ENCODE data around the gene KLC3.

The KLC3 gene

DNA sequence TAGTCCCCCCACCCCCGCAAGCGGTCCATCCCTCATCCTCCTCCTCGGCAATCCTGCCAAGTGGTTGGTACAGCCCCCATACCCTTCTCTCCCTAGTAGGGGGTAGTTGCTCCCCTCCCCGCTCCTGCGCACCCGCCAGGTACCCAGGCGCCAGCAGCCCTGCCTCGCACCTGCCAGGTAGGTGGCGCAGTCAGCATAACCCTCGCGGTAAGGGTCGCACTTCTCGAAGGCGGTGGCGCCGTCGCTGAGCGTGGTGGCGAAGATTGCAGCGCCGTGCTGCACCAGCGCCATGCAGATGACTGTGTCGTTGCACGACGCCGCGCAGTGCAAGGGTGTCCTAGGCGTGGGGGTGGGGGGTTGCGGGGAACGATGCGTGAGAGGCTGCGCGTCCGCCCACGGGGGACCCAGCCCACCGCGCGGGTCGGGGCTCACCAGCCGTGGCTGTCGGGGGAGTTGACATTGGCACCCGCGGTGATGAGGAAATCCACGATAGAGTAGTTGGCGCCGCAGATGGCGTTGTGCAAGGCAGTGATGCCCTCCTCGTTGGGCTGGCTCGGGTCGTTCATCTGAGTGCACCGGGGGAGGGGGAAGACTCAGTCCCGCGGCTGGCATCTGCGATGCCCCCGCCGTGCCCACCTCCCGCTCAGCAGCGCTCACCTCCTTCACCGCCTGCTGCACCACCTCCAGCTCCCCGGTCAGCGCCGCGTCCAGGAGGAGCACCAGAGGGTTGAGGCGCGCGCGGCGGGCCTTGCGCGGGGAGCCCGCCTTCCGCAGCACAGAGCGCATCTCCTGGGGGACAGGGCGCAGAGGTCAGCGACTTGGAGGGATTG is 45.1 kb downstream of the KLC3 start:
- H3K79me2 ChIP-seq (ENCODE audit: control insufficient read depth, low read length) = no peaks in the 10 kb centered on the region
- no peaks in the 10 kb centered on the region for H3F3A ChIP-seq (ENCODE audit: control insufficient read depth, insufficient read depth)
- no peaks in the 10 kb centered on the region for H3K9me3 ChIP-seq (ENCODE audit: control insufficient read depth, insufficient read depth, low read length)
- no peak overlapping the region for H3K4me2 ChIP-seq (ENCODE audit: low read length)
- peaks cover 12% of the 10 kb centered on the region for H3K4me1 ChIP-seq (ENCODE audit: control insufficient read depth, low read length)
- H3K27me3 ChIP-seq (ENCODE audit: control insufficient read depth, low read length) = no peaks in the 10 kb centered on the region
- no peak overlapping the region for H3K27ac ChIP-seq (ENCODE audit: low read depth, low read length)
- TF ChIP-seq CTCF (IDR thresholded peaks at IDR 0.05; ENCODE audit: low read depth, low read length, poor library complexity, severe bottlenecking) (no peak), EZH2phosphoT487 (IDR thresholded peaks at IDR 0.05; ENCODE audit: borderline replicate concordance, low read length) (no peak)
- no peaks in the 10 kb centered on the region for H3K36me3 ChIP-seq (ENCODE audit: control insufficient read depth, low read length)
- no peaks in the 10 kb centered on the region for H3K9me2 ChIP-seq (replicated peaks; ENCODE audit: control insufficient read depth, low read length)
- no peaks in the 10 kb centered on the region for H4K20me1 ChIP-seq (ENCODE audit: control insufficient read depth, insufficient read depth, low read depth, low read length)
- H3K4me3 ChIP-seq (ENCODE audit: low read length) = no peak overlapping the region

GRCh38 chr19:45391346-45391745 is 50.8 kb downstream of the KLC3 start:
- no peaks in the 10 kb centered on the region for H3K27me3 ChIP-seq (ENCODE audit: control insufficient read depth, low read length)
- no peaks in the 10 kb centered on the region for H4K20me1 ChIP-seq (ENCODE audit: control insufficient read depth, insufficient read depth, low read depth, low read length)
- TF ChIP-seq EZH2phosphoT487 (IDR thresholded peaks at IDR 0.05; ENCODE audit: borderline replicate concordance, low read length) (no peak), CTCF (IDR thresholded peaks at IDR 0.05; ENCODE audit: low read depth, low read length, poor library complexity, severe bottlenecking) (no peak)
- H3K4me1 ChIP-seq (ENCODE audit: control insufficient read depth, low read length) = peaks cover 12% of the 10 kb centered on the region
- no peaks in the 10 kb centered on the region for H3K9me3 ChIP-seq (ENCODE audit: control insufficient read depth, insufficient read depth, low read length)
- H3K27ac ChIP-seq (ENCODE audit: low read depth, low read length) = no peak overlapping the region
- H3K4me2 ChIP-seq (ENCODE audit: low read length) = no peak overlapping the region
- H3F3A ChIP-seq (ENCODE audit: control insufficient read depth, insufficient read depth) = no peaks in the 10 kb centered on the region; the same call in 1 of the 2 replicates
- H3K9me2 ChIP-seq (replicated peaks; ENCODE audit: control insufficient read depth, low read length) = no peaks in the 10 kb centered on the region
- H3K4me3 ChIP-seq (ENCODE audit: low read length) = no peak overlapping the region
- H3K36me3 ChIP-seq (ENCODE audit: control insufficient read depth, low read length) = no peaks in the 10 kb centered on the region
- no peaks in the 10 kb centered on the region for H3K79me2 ChIP-seq (ENCODE audit: control insufficient read depth, low read length)

DNA sequence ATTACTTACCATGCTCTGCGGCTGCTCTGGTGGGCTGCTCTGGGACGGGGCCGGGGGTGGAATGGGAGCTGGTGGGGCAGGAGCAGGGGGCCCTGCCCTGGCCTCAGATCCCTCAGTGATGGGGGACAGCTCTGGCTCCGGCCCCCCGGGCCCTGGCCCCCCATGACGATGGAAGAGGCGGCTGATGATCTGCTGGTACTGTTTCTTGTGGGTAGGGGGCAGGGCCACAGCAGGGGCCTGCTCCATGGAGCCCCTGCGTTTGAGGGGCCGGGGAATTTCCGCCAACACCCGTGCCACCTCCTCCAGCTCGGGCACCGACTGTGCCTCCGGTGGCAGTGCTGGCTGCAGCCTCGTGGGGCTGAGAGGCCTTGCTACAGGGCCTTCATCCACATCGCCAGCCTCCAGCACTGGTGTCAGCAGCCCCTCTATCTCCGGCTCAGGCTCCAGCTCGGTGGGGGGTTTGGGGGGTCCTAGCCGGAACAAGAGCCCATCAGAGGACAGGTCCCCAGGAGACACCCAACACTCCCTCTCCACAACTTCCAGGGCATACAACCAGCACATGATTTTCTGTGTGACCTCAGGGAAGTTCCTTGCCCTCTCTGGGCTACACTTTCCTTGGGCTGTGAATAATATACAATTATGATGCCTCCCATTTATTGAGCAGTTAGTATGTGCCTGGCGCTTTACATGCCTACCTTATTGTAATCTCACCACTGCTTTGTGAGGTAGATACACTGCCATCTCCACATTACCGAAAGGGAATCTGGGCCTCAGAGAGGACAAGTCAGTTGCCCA is 51.5 kb downstream of the KLC3 start:
- Histone ChIP-seq H3K9me3 (ENCODE audit: control insufficient read depth, insufficient read depth, low read length) (no peaks in the 10 kb centered on the region), H3K4me3 (ENCODE audit: low read length) (no peak overlapping the region), H3K36me3 (ENCODE audit: control insufficient read depth, low read length) (no peaks in the 10 kb centered on the region), H3K27ac (ENCODE audit: low read depth, low read length) (no peak overlapping the region), H3K4me2 (ENCODE audit: low read length) (no peak overlapping the region), H3K4me1 (ENCODE audit: control insufficient read depth, low read length) (peaks cover 11% of the 10 kb centered on the region), H3K79me2 (ENCODE audit: control insufficient read depth, low read length) (no peaks in the 10 kb centered on the region), H3K27me3 (ENCODE audit: control insufficient read depth, low read length) (no peaks in the 10 kb centered on the region), H3F3A (ENCODE audit: control insufficient read depth, insufficient read depth) (no peaks in the 10 kb centered on the region; the same call in 1 of the 2 replicates), H4K20me1 (ENCODE audit: control insufficient read depth, insufficient read depth, low read depth, low read length) (no peaks in the 10 kb centered on the region), H3K9me2 (replicated peaks; ENCODE audit: control insufficient read depth, low read length) (no peaks in the 10 kb centered on the region)
- TF ChIP-seq EZH2phosphoT487 (IDR thresholded peaks at IDR 0.05; ENCODE audit: borderline replicate concordance, low read length) (no peak), CTCF (IDR thresholded peaks at IDR 0.05; ENCODE audit: low read depth, low read length, poor library complexity, severe bottlenecking) (no peak)
